HG03520 (cell line): ENCODE results near the gene UBE2M.

ENCODE experiments used
- ATAC-seq: cut with Tn5 transposase; IDR thresholded peaks from one replicate; pipeline ENCODE4 v1.9.1; 2021; ENCODE audit warnings: mild to moderate bottlenecking, moderate library complexity; ENCODE audit not compliant: unreplicated experiment

UBE2M gene

GRCh38 chr19:58555920-58556621 is 2.3 kb downstream of the UBE2M start:
- ATAC-seq, result no peak

- ATAC-seq, result no peak
These were observed 3.0 kb downstream of the UBE2M start for GRCh38 chr19:58555369-58555885.

GRCh38 chr19:58554494-58555368 is 3.7 kb downstream of the UBE2M start, which contains the start of gene CHMP2A:
TSS of gene CHMP2A (minus strand) at chr19:58555105. CDS start at chr19:58554212, 893 bp downstream.
- peak; percentile 29 for ATAC-seq

GRCh38 chr19:58553799-58554493 is 4.5 kb downstream of the UBE2M start:
- ATAC-seq, result no peak

- no peak for ATAC-seq
These were observed 5.8 kb downstream of the UBE2M start for GRCh38 chr19:58552655-58553054.

GRCh38 chr19:58551577-58552471 is 6.6 kb downstream of the UBE2M start:
- no peak for ATAC-seq

- no peak for ATAC-seq
These were observed 7.3 kb downstream of the UBE2M start for GRCh38 chr19:58551123-58551497.

- no peak for ATAC-seq
These were observed 7.9 kb downstream of the UBE2M start for GRCh38 chr19:58550362-58551122.

GRCh38 chr19:58549664-58550361 is 8.6 kb downstream of the UBE2M start:
- no peak for ATAC-seq

GRCh38 chr19:58548859-58549663 is 9.3 kb downstream of the UBE2M start:
- no peak for ATAC-seq

GRCh38 chr19:58547323-58548312 is 10.8 kb downstream of the UBE2M start:
- no peak for ATAC-seq

- ATAC-seq, result no peak
These were observed 12.3 kb downstream of the UBE2M start for GRCh38 chr19:58546019-58546530.

GRCh38 chr19:58545286-58546018 is 13.0 kb downstream of the UBE2M start:
- ATAC-seq, result no peak

- peak; percentile 34 for ATAC-seq
These were observed 13.7 kb downstream of the UBE2M start for GRCh38 chr19:58544591-58545285.

GRCh38 chr19:58543826-58544590 is 14.4 kb downstream of the UBE2M start, which contains the start of gene TRIM28:
TSS of gene TRIM28 (plus strand) at chr19:58544064. CDS start at chr19:58544758, 694 bp downstream.
- peak; percentile 75 for ATAC-seq
